NCI-H446 treated with DMSO at 0.1 percent for 48 hours (cell line): ENCODE measurements around the gene VTI1A.
"Not testable (repeated sequence)": the region's sequence is repeated elsewhere in the genome, so short reads cannot be mapped to it uniquely, and the experiment has no call there.

Experiments used
- DNase-seq: peaks from one replicate; lab custom pipeline; 2025; lab: John Stamatoyannopoulos, UW

VTI1A gene

GRCh38 chr10:112507046-112507445, 60.0 kb downstream of the VTI1A start:
- no peak for DNase-seq

- no peak for DNase-seq
Measured at GRCh38 chr10:112507988-112508387, 61.0 kb downstream of the VTI1A start.

DNA sequence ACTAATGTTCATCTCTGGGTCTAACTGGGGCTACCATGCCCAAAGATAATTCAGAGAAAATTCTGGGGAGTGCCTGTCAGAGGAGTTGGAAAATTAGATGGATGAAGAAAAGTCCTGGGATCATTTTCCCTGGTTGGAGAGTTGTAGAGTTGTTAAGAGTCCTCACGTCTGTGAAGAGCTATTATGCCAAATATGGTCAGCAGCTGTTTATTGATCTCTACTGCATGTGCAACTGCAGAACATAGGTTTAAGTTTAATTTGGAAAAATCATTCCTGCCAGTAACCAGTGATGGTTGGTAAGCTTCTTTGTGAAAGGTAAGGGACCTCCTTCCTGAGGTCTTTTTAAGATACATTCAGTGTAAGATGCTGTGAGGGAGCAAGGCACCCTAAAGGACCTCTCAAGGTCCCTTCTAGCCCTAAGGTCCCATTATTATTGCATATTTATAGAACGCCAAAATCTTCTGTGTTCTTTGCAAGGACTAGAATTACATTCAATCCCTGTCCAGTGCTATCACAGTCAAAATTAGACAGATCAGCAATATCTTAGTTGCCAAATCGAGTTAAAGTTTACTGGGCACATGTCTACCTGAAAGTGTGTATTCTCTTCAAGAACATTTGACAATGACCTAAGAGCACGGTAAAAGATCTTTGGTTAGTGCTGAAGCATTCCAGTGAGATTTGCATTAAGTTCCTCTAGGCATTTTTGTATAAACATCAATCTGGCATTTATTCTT, 62.7 kb downstream of the VTI1A start:
- no peak for DNase-seq

GRCh38 chr10:112510384-112510783, 63.4 kb downstream of the VTI1A start:
- no peak for DNase-seq

GRCh38 chr10:112512294-112512693, 65.3 kb downstream of the VTI1A start:
- DNase-seq = no peak

GRCh38 chr10:112515126-112515525, 68.1 kb downstream of the VTI1A start:
- no peak for DNase-seq

DNA sequence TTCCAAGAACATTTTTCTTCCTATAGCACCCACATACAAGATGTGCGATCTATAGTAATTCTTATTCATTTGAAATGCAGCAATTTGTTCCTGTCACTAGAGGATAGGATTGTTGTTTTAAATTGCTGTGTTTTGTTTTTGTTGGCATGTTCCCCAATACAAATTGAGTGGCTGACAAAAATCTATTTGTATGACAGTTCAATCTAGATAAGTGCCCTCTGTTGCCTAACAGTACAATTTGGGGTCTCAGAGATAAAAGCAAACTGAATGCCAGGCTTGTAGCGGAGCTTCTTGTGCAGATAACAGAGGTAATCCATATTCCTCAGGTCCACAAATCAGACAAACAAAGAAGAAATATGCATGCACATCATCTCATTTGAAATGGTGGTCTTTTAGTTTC, 68.8 kb downstream of the VTI1A start:
- no peak for DNase-seq

GRCh38 chr10:112517451-112517862, 70.4 kb downstream of the VTI1A start:
- DNase-seq = no peak

GRCh38 chr10:112519133-112519761, 72.2 kb downstream of the VTI1A start:
- no peak for DNase-seq

DNA sequence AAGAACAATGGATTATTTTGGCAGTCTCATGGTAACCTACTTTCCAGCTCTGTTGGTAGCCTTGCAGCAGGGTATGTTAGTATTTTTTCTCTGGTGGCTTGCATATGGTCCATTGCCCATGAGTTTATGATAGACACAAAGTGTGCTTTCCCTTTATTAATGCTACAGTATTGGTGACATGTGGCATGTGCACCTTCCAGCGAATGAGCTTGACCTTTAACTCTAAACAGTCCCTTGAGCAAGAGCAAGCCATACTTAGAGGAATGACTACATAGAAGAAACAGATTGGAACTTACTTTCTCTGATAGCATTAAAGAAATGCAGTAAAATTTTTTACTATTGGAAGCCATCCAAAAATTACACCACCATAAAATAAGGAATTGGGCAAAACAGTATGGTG, 73.9 kb downstream of the VTI1A start:
- no peak for DNase-seq

DNA sequence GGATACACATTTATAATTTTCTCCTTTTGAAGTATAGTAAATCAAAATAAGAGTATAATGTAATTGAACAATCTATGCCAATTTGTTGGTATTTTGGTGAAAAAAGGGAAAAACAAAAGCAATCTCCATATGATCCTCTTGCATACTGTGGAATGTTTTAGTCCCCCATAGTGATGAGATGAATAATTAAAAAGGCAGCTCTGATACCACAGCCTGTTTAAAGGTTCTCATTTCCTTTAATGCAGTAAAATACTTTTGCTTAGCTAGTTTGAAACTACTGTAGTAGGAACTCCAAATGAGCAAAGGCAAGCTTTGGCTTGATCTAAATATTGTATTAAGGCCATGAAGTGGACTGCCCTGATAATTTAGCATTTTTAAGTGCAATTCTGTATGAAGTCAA, 77.6 kb downstream of the VTI1A start:
- no peak for DNase-seq

DNA sequence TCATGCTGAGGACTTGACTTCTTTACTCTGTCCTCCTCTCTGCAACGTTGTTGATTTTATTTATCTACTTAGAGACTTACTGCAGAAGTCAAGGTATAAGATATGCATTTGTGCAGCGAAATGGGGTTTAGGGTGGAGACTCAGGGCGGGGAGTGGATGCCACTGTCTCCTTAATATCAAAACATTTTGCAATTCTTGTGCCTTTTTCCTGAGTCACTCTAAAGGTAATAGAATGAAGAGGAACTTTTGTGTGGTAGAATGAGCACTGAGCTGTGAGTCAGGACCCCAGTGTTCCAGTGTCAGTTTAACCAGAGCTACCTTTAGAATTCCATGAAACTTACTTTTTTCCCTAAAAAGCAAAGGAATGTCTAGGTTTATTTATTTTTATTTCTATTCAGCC, 78.2 kb downstream of the VTI1A start:
- DNase-seq = no peak

- no peak for DNase-seq
Measured at GRCh38 chr10:112526139-112526538, 79.1 kb downstream of the VTI1A start.

GRCh38 chr10:112526906-112527305, 79.9 kb downstream of the VTI1A start:
- DNase-seq = no peak

DNA sequence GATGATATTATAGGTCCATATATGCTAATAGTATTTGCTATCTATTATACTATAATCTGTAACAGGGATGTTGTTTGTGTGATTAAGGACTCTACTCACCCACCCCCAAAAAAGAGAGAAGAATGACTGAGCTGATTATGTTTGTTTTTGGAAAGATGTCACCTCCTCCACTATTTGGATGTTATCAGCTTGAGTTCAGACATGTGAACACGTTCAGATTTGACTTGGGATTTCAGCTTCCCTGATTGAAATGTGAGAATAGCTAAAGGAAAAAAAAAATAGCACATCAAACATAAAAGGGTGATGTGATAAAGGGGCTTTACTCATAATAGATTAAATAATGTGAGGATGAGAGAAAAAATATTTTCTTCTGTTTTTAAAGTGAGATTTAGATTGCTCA, 81.2 kb downstream of the VTI1A start:
- DNase-seq = no peak

GRCh38 chr10:112531421-112531820, 84.4 kb downstream of the VTI1A start:
- DNase-seq = no peak

DNA sequence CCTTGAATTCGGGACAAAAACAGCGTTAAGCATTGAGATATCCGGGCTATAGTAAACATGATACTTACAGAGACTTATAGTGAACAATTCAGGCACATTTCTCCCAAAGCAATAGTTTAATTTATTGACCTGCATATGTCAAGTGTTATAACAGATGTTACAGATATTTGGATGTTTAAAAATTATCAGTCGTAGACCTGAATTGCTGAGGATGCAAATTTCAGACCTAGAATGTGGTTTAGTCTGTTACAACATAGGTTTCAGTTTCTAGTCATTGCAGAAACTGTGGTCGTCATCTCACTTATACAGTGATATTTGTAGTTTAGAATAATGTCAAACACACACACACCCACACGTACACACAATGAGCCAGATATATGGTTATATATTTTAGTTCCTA, 85.2 kb downstream of the VTI1A start:
- no peak for DNase-seq

DNA sequence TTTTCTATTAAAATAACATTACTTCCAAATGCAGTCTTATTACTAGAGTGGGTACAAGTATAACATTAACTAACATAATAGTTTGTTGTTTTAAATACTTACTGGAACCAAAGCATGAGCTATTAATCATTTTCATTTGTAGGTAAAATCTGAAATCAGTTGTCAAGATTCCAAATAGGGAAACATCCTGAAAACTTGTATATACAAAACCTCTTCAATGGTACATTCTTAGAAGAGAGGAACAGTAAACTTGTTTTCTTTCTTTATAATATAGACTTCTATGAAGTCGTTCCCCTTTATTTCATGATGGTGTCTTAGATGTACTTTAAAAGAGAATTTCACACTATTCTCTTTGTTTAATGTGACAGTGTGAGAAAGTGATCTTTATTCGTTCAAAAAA, 85.9 kb downstream of the VTI1A start:
- DNase-seq = no peak

GRCh38 chr10:112533916-112534315, 86.9 kb downstream of the VTI1A start:
- DNase-seq = no peak

GRCh38 chr10:112535531-112535951, 88.5 kb downstream of the VTI1A start:
- no peak for DNase-seq

- DNase-seq = no peak
Measured at GRCh38 chr10:112536663-112537062, 89.6 kb downstream of the VTI1A start.

GRCh38 chr10:112538168-112538567, 91.2 kb downstream of the VTI1A start:
- DNase-seq = no peak

DNA sequence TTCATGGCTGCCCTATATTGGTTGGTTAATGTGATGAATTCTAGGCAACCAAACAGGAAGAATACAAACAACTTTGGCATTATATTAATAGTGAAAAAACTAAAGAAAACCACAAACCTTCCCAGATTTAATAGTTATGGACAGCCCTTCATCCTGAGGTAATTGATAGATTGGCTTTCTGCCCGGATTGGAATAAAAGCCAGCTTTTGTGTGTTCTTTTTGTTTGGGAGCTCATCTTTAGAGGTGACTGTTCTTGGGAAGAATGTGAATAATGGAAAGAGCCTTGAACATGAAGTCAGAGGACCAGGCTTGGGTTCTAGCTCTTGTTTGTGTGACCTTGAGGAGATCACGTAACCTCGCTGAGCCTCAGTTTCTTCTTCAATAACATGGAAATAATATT, 92.3 kb downstream of the VTI1A start:
- DNase-seq = no peak

DNA sequence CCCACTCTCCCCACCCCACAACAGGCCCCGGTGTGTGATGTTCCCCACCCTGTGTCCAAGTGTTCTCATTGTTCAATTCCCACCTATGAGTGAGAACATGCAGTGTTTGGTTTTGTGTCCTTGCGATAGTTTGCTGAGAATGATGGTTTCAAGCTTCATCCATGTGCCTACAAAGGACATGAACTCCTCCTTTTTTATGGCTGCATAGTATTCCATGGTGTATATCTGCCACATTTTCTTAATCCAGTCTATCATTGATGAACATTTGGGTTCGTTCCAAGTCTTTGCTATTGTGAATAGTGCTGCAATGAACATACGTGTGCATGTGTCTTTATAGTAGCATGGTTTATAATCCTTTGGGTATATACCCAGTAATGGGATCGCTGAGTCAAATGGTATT, 95.8 kb downstream of the VTI1A start:
- not testable (repeated sequence) for DNase-seq
